Stimulated activated CD4-positive, alpha-beta T cell treated with anti-CD3 and anti-CD28 coated beads, Interleukin-1b, Interleukin-23, amount 100 ng/mL, for 24 hours (primary cell): Measurements from ENCODE around the gene DNAH14.
"Not testable (repeated sequence)": the region's sequence is repeated elsewhere in the genome, so short reads cannot be mapped to it uniquely, and the experiment has no call there.

Source experiments
- DNase-seq, 4 experiments: peaks; one replicate each; pipeline ENCODE4 v3.0.0-alpha.2; 2020; ENCODE audit warnings: low read depth in 4 of 4, low spot score in 1 of 4

Gene DNAH14

GRCh38 chr1:225250432-225250831, 321.0 kb downstream of the DNAH14 start:
- no peak for DNase-seq

GRCh38 chr1:225253173-225253572, 323.7 kb downstream of the DNAH14 start:
- no peak for DNase-seq

GRCh38 chr1:225253784-225254183, 324.3 kb downstream of the DNAH14 start:
- no peak for DNase-seq

- no peak for DNase-seq
Measured at GRCh38 chr1:225254676-225255075, 325.2 kb downstream of the DNAH14 start.

- no peak for DNase-seq
Measured at GRCh38 chr1:225257081-225257480, 327.6 kb downstream of the DNAH14 start.

- DNase-seq, result no peak
Measured at GRCh38 chr1:225258811-225259210, 329.3 kb downstream of the DNAH14 start.

- DNase-seq, result no peak
Measured at GRCh38 chr1:225259542-225259941, 330.1 kb downstream of the DNAH14 start.

- DNase-seq, result no peak
Measured at GRCh38 chr1:225260319-225260718, 330.8 kb downstream of the DNAH14 start.

GRCh38 chr1:225277445-225277844, 348.0 kb downstream of the DNAH14 start:
- no peak for DNase-seq

- DNase-seq, result no peak
Measured at GRCh38 chr1:225280563-225280962, 351.1 kb downstream of the DNAH14 start.

GRCh38 chr1:225290244-225290643, 360.8 kb downstream of the DNAH14 start:
- no peak for DNase-seq

GRCh38 chr1:225299624-225300023, 370.1 kb downstream of the DNAH14 start:
- no peak for DNase-seq

- DNase-seq, result no peak
Measured at GRCh38 chr1:225300381-225300780, 370.9 kb downstream of the DNAH14 start.

- no peak for DNase-seq
Measured at GRCh38 chr1:225304996-225305395, 375.5 kb downstream of the DNAH14 start.

- not testable (repeated sequence) for DNase-seq
Measured at GRCh38 chr1:225310544-225310943, 381.1 kb downstream of the DNAH14 start.

GRCh38 chr1:225318706-225319575, 389.5 kb downstream of the DNAH14 start:
- DNase-seq, result peak in 1 of 4 experiments; percentile 5

- no peak for DNase-seq
Measured at GRCh38 chr1:225319871-225320270, 390.4 kb downstream of the DNAH14 start.

GRCh38 chr1:225321784-225322183, 392.3 kb downstream of the DNAH14 start:
- no peak for DNase-seq

GRCh38 chr1:225329041-225329440, 399.6 kb downstream of the DNAH14 start:
- DNase-seq, result no peak

GRCh38 chr1:225329996-225330395, 400.5 kb downstream of the DNAH14 start:
- DNase-seq, result not testable (repeated sequence)

- DNase-seq, result no peak
Measured at GRCh38 chr1:225332686-225333085, 403.2 kb downstream of the DNAH14 start.

- not testable (repeated sequence) for DNase-seq
Measured at GRCh38 chr1:225335098-225335778, 405.8 kb downstream of the DNAH14 start.
